MM.1S (cell line): ENCODE results near the gene NMRK2.

Source experiments
- EZH2 ChIP-seq: fragments of 300-600 bp; sonication (generic); optimal IDR thresholded peaks from 2 replicates; pipeline ENCODE3; 2017; ENCODE audit warnings: low read depth, mild to moderate bottlenecking, antibody characterized with exemption, low read length, mixed read lengths
- TF ChIP-seq, protein P1 (sequence below): fragments of 300-600 bp; sonication (generic); IDR thresholded peaks from 2 replicates; pipeline ENCODE4 v1.5.1; 2016; ENCODE audit warnings: antibody characterized with exemption, low read length, mixed read lengths

DNA sequence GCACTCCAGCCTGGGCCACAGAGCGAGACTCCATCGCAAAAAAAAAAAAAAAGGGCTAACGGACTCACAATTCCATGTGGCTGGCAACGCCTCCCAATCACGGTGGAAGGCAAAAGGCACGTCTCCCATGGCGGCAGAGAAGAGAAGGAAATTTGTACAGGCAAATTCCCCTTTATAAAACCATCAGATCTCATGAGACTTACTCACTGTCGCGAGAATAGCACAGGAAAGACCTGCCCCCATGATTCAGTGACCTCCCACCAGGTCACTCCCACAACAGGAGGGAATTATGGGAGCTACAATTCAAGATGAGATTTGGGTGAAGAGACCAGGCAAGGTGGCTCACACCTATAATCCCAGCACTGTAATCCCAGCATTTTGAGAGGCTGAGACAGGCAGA is 18.7 kb upstream of the NMRK2 start:
- TF ChIP-seq, protein P1, sequence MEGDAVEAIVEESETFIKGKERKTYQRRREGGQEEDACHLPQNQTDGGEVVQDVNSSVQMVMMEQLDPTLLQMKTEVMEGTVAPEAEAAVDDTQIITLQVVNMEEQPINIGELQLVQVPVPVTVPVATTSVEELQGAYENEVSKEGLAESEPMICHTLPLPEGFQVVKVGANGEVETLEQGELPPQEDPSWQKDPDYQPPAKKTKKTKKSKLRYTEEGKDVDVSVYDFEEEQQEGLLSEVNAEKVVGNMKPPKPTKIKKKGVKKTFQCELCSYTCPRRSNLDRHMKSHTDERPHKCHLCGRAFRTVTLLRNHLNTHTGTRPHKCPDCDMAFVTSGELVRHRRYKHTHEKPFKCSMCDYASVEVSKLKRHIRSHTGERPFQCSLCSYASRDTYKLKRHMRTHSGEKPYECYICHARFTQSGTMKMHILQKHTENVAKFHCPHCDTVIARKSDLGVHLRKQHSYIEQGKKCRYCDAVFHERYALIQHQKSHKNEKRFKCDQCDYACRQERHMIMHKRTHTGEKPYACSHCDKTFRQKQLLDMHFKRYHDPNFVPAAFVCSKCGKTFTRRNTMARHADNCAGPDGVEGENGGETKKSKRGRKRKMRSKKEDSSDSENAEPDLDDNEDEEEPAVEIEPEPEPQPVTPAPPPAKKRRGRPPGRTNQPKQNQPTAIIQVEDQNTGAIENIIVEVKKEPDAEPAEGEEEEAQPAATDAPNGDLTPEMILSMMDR, result no peak
- no peak for TF ChIP-seq EZH2
